NCI-H460 (cell line): ENCODE data around the gene LIPE. TPM values are rescaled to one million over a fixed set of nuclear protein-coding genes. Genes with fewer than 3 reads are reported as not detected.
"Not testable (repeated sequence)": the region's sequence is repeated elsewhere in the genome, so short reads cannot be mapped to it uniquely, and the experiment has no call there.

Experiments used
- DNase-seq: peaks from one replicate; pipeline ENCODE4 v3.0.0-alpha.2; 2016; ENCODE audit warnings: low read depth; ENCODE audit errors: extremely low read depth
- polyA plus RNA-seq: library from polyadenylated mRNA; depleted of rRNA; stranded (reverse); fragments of >200 nt; gene quantifications from 2 replicates; pipeline ENCODE4 v1.2.3, GENCODE V29; 2014; cell fraction: nucleus; rRNA removed
- total RNA-seq: library from RNA; depleted of rRNA; stranded (reverse); fragments of >200 nt; shearing (Covaris generic); gene quantifications from 2 replicates; pipeline ENCODE4 v1.2.3, GENCODE V29; 2014; rRNA removed

Gene LIPE
- total RNA-seq: 0.87 and 1.5 TPM in 2 replicates
- 0.14 and 0.16 TPM in 2 replicates for polyA plus RNA-seq

GRCh38 chr19:42427313-42427712 is at the start of gene LIPE:
TSS of gene LIPE (minus strand) at chr19:42427388. CDS start at chr19:42427149, 239 bp downstream.
- no peak for DNase-seq

GRCh38 chr19:42475366-42475765 is 48.2 kb upstream of the LIPE start:
- DNase-seq: no peak

GRCh38 chr19:42474743-42475142 is 47.6 kb upstream of the LIPE start:
- no peak for DNase-seq

GRCh38 chr19:42473686-42474085 is 46.5 kb upstream of the LIPE start:
- DNase-seq: no peak

- DNase-seq: no peak
Observed at GRCh38 chr19:42472402-42473147, 45.4 kb upstream of the LIPE start.

- DNase-seq: no peak
Observed at GRCh38 chr19:42471554-42472249, 44.5 kb upstream of the LIPE start.

GRCh38 chr19:42469311-42470235 is 42.4 kb upstream of the LIPE start:
- DNase-seq: no peak

- no peak for DNase-seq
Observed at GRCh38 chr19:42468273-42468796, 41.1 kb upstream of the LIPE start.

- DNase-seq: no peak
Observed at GRCh38 chr19:42467183-42467760, 40.1 kb upstream of the LIPE start.

GRCh38 chr19:42466521-42467182 is 39.5 kb upstream of the LIPE start:
- no peak for DNase-seq

GRCh38 chr19:42465827-42466280 is 38.7 kb upstream of the LIPE start:
- no peak for DNase-seq

GRCh38 chr19:42461700-42462324 is 34.6 kb upstream of the LIPE start:
- DNase-seq: no peak

- not testable (repeated sequence) for DNase-seq
Observed at GRCh38 chr19:42461231-42461630, 34.0 kb upstream of the LIPE start.

GRCh38 chr19:42459926-42460325 is 32.7 kb upstream of the LIPE start:
- DNase-seq: no peak

GRCh38 chr19:42455621-42456081 is 28.5 kb upstream of the LIPE start:
- DNase-seq: no peak

- DNase-seq: no peak
Observed at GRCh38 chr19:42455086-42455485, 27.9 kb upstream of the LIPE start.

- no peak for DNase-seq
Observed at GRCh38 chr19:42452590-42452989, 25.4 kb upstream of the LIPE start.

GRCh38 chr19:42450314-42450934 is 23.2 kb upstream of the LIPE start:
- peak; percentile 71 for DNase-seq

GRCh38 chr19:42448306-42448705 is 21.1 kb upstream of the LIPE start:
- not testable (repeated sequence) for DNase-seq
